A549 treated with dexamethasone at 1 μM for 4 hours (cell line): ENCODE results near the gene KLHL35. TPM values are rescaled to one million over a fixed set of nuclear protein-coding genes. Genes with fewer than 3 reads are reported as not detected.

Source experiments
- total RNA-seq: library from RNA; stranded (reverse); fragments of 200-300 nt; extraction: Qiagen RNA extraction; gene quantifications from 5 replicates; pipeline ENCODE4 v1.2.3, GENCODE V29; 2022

Gene KLHL35
- 0.87 to 1.3 TPM (median 0.98 TPM) in 5 replicates for total RNA-seq

DNA sequence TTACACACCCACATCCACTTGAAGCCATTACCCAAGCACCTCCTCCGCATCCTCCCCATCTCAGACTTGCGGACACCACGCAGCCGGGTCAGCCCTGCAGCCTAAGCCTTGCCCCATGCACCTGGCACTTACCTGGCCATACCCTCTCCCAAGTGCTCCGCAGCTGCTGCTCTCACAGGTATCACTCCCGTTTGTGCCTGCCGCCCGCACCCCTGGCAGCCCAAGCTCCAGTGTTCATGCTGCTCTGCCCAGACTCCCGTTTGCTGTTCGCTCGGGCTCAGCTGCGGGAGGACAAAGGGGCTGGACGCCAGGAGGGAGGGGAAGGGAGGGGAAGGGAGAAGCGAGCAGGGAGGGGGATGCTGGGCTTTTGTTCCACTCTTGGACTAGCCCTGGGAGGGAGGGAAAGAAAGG is at the start of gene KLHL35:
TSS of gene KLHL35 (minus strand) at position 293 of the 411 bp plus-strand sequence. CDS start 2,574 bp downstream, outside the sequence.

GRCh38 chr11:75399344-75400145 is 33.5 kb downstream of the KLHL35 start, which contains the start of gene RPS3:
TSS of gene RPS3 (plus strand) at chr11:75399518. CDS start at chr11:75399548, 30 bp downstream.

Other genes starting within 250 kb of the KLHL35 start
- gene TPBGL, start 192.4 kb downstream of the KLHL35 start, total RNA-seq, result 0.16 to 0.26 TPM (median 0.19 TPM) in 5 replicates
- gene ARRB1, start 81.5 kb downstream of the KLHL35 start, total RNA-seq, result 16.2 to 30.9 TPM (median 29.5 TPM) in 5 replicates
- gene RPS3, start 33.7 kb downstream of the KLHL35 start, total RNA-seq, result 3,250 to 4,590 TPM (median 3,325 TPM) in 5 replicates
- 7.0 to 14.7 TPM (median 12.1 TPM) in 5 replicates for gene GDPD5, start 92.7 kb upstream of the KLHL35 start, total RNA-seq
- gene SERPINH1, start 129.1 kb upstream of the KLHL35 start, total RNA-seq, result 63.3 to 93.2 TPM (median 84.5 TPM) in 5 replicates
- gene MAP6, start 235.8 kb upstream of the KLHL35 start, total RNA-seq, result 1.4 to 2.3 TPM (median 1.7 TPM) in 5 replicates